Activated CD4-positive, CD25-positive, alpha-beta regulatory T cell treated with anti-CD3 and anti-CD28 coated beads, Interleukin-2, amount 50 U/mL, for 24 hours (primary cell): Measurements from ENCODE around the gene LRRC42.

Experiments
- ATAC-seq, 2 donors: fragments of 150-1000 bp; cut with Tn5 transposase; one replicate each; pipeline ENCODE4 v1.10.0; 2021; ENCODE audit warnings: mild to moderate bottlenecking in 1 of 2, moderate library complexity in 1 of 2

LRRC42 gene

DNA sequence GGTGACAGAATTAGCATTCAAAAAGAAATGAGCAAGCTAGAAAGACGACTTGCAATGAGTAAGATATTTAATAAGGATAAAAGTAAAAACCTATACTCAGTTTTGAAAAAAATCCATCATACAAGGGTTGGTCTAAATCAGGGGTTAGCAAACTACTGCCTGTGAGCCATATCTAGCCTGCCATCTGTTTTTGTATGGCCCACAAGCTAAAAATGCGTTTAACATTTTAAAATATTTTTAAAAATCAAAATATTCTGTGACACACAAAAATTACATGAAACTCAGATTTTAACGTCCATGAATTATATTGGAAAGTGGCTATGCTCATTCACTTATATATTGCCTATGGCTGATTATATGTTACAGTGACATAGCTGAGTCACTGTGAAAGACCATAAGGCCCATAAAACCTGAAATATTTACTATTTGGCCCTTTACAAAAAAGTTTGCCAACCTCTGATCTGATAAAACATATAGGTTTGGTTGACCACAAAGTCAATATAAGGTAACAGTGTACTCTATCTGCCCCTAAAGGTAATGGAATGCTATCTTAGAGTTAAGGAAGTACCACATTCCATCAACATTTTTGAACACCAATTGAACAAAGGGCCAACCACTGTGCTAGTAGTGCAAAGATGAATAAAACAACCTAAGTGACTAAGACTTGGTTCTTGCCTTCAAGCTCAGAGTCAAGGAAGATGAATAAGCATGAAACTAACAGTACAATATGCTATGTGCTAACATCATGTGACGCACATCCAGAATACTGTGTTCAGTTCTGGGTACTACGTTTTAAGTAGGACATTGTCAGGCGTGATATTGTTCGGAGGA lies 3.8 kb upstream of the LRRC42 start:
- ATAC-seq: peak; percentile 10 to 30

DNA sequence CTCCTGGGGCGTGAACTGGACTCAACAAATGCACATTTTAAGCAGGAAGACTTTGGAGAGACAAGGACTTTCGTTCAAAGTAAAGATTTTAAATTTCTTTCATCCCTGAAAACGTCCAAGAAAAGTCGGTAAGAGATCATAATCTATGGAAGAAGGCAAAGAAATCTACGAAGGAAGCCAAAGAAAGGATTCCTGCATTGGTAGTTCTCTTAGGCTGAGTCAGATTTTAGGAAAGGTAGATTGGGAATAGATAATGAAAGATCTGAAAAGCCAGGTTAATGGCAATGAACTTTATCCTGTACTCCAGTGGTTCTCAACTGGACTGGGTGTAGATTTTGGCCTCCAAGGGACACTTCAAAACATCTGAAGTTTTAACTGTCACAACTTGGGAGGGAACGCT lies 3.1 kb upstream of the LRRC42 start:
- no peak for ATAC-seq

DNA sequence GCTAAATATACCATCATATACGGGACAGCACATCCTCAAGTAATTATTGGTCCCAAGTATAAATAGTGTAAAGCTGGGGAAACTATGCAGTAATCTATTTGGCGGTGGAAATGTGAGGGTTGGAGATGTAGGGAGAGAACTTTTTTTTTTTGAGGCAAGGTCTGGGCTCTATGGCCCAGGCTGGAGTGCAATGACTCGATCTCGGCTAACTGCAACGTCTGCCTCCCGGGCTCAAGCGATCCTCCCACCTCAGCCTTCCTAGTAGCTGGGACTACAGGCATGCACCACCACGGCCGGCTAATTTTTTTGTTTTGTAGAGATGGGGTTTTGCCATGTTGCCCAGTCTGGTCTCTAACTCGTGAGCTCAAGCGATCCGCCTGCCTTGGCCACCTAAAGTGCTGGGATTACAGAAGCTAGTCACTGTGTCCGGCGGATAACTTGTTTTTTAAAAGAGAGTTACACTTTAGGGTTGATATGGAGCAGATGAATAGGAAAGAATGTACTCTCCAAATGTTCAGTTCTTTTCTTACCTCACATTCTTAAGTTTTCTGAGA lies 2.6 kb upstream of the LRRC42 start:
- ATAC-seq: no peak

DNA sequence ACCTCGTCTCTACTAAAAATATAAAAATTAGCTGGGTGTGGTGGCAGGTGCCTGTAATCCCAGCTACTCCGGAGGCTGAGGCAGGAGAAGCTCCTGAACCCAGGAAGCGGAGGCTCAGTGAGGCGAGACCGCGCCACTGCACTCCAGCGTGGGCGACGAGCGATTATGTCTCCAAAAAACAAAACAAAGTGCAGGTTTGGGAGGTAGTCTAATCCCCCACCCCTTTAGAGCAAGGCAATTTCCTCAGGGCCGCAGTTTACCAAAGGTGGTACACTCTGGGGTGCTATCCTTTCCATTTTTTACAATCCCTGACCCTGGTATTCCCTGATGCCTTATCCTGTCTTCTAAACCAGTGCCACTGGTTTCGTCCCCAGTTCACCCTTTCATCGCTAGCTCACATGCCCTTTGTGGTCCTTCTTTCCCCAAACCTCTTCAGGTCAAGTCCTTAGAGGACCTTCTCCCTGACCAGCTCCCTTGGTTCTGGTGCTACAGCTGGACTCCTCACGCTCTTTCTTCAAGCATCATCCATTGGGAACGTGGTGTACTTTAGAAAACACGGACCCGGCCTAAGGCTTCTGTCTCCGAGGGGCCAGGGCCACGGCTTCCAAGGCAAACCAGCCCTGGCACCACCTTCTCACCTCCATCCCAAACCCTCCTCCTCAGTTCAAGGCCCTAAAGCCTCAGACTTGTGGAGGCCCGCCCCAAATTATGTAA lies 1.5 kb upstream of the LRRC42 start:
- no peak for ATAC-seq

DNA sequence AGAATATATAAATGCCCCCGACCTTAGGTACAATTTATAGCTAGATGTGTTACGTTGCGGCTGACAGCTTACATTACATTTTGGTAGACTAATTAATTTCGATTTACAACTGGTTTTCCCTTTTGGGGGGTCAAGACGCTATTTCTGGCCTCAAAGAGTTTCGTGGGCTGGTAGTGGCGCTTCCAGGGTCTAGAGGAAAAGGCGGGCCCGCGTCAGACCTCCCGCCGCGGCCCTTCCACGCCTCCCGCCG lies 1.0 kb upstream of the LRRC42 start:
- no peak for ATAC-seq

DNA sequence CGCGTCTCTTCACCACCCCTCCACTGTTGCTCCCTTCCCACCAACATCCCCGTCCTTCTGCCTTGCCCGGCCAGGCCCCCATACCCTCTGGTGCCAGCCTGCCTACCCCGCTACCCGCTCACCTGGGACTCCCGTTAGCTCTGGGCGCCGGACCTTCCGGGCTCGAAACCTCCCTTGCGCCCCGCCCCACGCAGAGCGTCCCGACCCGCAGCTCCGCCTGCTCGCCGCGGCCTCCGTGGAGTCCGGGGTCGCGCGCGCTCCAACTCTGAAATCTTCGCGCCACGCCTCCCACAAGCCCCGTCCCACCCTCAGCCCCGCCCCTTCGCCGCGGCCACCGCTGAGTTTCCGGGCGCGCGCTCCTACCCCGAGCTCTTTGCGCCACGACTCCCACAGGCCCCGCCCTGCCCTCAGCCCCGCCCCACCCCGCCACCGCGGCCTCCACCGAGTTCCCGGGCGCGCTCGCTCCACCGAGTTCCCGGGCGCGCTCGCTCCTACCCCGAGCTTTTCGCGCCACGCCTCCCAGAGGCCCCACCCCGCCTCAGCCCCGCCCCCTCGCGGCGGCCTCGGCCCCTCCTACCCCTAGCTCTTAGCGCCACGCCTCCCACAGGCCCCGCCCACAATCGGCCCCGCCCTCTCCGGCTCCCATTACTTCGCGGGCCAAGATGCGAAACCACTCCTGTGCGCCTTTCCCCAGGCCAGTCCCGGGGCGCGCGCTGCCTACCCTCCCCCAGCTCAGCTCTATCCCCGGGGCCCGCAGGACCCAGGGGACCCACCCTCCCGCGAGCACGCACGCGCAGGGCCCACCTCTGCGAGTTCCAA lies 508 bp upstream of the LRRC42 start, which contains the start of gene IFT25:
TSS of gene IFT25 (minus strand) at position 267 of the 819 bp plus-strand sequence. CDS start 5,617 bp downstream, outside the sequence.
- ATAC-seq: peak; percentile 76 to 83

DNA sequence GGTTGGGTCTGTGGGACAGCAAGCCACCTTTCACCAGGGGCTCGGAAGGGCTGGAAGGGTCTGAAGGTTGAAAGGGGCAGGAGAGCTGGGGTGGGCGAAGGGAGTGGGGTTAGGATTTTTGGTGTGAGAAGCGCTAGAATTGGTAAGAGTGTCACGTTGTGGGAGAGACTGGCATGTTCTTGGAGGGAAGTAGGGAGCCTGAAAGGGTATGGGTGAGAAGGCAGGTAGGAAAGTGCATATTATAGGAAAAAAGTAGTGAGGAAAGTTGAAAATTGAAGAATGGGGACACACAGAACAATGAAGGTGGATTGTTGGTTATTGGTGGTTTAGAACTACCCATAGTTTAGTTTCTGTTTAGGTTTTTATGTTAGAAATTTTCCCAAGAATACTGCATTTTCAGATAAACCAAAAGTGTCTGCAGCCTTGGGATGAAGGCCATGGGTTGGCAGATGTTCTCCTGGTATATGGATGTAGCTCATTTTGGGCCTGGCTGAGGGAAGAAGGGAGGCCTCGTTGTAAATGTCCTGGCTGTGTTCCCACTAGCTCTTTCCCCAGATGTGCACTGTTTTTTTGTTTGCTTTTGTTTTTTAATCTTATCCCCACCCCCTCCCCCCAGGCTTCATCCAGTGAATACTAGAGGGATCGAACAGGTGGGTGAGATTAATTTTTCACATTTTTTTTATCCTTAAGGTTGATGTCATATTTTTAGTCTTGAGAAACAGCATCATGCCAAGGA lies 1.2 kb downstream of the LRRC42 start:
- no peak for ATAC-seq

DNA sequence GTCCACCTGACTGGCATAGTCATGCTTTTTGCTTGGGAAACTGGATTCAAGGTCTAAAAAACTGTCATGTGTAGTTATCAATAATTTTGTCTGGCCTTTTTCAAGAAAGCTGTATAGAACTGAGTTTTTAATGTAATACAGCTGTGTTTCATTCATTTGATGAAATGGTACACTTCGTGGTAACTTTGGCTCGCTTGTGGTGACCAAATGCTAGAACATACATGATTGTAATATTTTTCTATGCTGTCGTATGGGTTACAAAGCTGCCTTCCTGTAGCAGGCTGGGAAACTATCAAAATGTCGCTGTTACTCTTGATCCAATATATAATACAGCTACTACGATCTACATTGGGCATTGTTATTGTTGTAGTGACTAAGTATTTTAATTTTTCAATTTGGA lies 2.1 kb downstream of the LRRC42 start:
- no peak for ATAC-seq

DNA sequence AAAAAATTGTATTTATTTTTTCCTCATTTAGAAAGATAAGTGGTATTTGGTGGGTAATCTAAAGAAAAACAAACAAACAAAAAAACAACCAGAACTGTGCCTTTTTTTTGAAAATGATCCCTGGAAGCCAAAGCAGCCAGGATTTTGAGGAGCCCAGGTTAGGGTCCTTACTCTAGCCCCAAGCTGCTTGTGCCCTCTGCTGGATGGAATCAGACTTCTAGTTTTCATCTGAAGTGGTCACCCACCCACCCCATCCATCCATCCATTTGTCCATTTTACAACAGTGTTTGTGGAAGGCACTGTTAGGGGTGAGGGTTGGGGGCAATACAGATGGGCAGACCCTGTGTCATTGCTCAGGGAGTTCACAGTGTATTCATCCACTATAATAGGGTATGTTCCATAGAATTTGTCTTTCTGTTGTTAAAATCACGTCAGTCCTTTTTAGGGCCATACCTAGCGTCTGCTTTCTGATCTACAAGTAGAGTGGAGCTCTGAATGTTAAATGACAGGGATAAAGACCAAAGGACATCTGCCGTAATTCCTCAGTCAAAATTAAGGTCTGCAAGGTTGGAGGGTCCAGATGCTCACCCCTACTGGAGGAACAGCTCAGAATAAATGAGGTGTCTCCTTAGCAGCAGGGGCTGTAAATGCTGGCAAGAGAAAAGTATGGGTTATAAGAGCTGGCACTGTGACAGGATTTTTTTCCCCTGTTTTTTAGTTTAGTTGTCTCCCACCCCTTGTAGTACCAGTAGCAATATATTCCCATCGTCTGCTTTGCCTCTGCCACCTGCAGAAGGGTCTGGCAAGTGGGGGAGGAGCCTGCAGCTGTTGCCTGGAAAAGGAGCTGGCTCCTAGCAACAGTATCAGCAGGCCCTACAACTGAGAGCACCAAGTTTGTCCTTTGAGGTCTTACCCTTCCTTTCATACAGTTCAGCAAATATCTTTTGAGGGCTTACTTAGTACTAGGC lies 3.2 kb downstream of the LRRC42 start:
- ATAC-seq: no peak

DNA sequence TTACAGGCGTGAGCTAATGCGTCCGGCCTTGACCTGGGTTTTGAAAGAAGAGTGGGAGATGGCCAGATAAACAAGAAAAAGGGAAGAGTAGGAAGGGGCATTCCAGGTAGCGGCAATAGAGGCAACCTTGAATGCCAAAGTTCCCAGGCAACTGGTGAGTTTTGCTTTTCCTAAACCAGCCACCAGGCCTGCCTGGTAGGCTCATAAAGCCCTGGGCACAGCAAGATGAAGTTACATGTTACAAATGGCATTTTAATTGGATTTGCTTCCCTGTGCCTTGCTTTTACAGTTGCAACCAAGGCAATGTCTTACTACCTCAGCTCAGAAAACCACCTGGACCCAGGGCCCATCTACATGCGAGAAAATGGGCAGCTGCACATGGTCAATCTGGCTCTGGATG lies 5.5 kb downstream of the LRRC42 start:
- no peak for ATAC-seq

DNA sequence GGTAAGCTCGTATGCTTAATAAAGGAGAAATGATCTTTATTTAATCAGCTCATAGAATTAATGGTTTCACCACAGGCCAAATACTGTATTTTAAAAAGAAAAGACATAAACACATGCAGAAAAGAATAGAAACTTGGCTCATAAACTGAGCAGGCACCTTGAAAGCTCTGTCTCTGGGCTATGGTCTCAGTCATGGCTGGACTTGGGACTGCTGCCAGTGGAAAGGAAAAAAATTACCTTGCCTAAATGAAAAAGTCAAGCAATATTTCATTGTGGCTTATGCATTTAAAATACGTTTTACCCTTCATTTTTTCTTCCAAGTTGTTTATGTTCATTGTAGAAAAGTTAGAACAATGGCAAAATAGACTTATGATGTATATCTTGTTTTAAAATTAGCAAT lies 8.0 kb downstream of the LRRC42 start:
- ATAC-seq: no peak

DNA sequence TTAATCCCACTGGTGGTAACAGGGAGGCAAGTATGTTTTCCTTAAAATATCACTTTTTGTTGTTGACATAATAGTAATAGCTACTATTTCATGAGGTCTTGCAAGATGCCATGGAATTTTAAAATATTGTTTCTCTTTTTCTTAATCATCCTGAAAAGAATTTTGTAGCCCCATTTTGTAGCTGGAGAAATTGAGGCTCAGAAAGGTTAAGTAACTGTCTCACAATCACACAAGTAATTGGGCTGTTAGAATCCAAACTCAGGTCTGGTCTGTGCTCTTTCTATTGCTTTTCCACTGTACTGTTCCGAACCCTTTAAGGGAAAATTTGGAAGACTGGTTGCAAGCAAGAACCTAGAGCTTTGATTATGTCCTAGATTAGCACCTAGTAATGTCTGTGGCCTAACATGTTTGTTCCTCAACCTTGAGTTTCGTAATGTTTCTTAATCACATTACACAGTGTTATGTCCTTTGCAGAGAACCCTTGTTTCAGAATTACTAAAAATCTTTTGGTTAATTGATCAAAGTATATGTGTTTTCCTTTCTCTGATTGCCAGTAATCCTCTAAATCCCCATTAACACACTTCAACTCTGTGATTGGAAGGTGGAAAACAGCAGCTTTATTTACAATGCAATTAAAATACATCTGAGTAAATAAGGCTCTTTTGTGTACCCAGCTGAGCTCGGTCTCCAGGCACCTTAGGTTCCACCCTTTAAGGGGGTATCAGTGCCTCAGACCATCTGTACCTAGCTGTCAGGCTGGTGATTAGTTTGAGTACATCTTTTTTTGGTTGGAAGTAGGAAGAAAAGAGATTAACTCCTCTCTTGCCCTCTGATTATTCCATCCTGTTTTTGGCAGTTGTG lies 10.4 kb downstream of the LRRC42 start:
- ATAC-seq: no peak

DNA sequence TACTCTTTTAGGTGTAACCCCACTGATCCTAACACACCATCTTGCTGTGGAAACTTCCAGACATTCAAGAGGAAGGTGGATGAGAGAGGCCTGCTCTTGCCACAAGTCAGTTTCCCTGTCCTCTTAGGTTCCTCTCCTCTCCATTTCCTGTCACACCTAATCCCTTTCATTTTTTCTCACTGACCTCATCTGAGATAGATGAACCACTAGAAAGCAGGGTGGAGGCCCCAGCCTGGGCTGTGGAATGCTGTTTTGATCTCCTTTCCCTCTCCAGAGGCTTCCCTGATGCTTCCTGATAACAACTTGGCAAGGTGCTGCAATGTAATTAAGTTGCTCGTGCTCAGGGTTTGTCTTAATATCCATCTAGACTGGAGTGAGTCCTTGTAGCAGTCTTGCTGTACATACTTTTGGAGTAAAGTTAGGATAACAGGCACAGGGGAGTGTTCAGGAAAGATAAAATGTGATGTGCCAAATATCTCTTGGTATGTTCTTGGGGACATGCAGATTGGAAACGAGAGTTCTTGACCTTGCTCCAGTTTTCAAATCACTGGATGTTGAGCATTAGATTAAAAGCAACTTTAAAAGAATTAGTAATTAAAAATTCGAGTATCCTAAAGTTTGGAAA lies 11.2 kb downstream of the LRRC42 start:
- ATAC-seq: no peak

DNA sequence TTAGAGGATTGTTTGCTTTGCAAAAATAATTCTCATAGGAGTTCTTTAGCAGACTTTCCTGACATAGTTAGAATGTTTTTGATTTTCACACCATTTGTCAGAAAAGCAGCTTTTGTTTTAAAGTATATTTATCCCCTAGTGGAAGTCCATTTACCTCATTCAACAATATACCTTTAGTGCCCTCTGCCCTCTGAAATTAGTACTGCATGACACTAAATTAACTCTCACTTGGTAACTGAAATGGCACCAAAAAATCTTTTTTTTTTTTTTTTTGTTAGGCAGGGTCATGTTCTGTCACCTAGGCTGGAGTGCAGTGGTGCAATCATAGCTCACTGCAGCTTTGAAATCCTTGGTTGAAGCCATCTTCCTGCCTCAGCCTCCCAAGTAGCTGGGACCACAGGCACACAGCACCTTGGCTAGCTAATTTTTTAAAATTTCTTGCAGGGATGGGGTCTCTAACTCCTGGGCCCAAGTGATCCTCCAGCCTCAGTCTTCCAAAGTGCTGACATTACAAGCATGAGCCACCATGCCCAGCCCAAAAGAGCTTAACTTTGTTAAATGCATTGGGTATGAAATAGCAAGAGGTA lies 13.6 kb downstream of the LRRC42 start:
- ATAC-seq: no peak

DNA sequence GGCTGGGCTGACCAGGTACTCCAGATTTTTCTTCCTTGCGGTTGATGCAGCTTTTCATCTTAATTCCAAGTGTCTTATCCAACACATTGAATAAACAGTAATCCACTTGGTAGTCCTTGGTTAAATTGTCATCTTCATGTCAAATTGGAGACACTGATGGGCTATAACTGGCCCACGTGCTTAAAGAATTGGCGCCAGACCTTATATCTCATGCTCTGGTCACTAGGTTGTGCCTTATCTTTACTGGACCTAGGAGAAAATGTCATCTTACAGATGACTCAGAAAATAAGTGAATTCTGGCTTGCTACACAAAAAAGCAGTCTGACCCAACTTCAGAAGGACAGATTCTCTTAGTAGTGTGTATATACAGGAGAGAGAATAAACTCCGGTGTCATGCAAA lies 16.2 kb downstream of the LRRC42 start:
- ATAC-seq: no peak

DNA sequence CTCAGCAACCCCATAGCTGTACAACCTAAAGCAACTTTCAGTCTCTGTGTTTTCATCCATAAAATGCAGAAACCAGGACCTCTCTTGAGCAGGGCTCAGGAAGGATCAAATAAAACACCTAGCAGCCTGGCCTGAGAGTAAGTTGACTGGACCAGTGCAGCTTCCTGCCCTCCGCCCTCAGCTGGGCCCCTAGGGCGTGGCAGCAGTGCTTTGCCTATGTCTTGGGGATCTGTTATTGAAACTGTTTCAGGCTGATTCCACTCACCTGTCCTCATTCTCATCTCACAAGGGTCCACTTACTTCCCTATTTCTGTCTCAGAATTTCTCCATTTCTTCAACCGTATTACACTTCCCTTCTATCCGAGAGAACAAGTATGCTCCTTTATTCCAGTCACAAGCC lies 17.3 kb downstream of the LRRC42 start:
- no peak for ATAC-seq

DNA sequence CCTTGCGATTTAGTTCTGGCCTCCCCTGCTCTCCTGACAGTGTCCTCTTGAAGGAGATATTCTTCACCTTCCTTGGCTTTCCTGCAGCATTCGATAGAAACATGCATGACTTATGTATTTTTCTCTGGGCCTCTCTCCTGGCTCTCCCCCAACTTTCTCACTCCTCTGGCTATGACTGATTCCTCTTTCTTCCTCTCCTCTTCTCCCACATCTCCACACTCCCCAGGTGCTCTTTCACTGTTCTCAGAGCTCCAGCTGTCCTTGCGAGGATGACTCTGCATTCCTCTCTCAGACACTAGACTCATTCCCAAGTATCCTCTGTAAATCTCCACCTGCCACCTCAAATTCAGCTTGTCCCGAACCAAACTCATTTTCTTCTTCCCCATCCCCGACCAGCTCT lies 18.0 kb downstream of the LRRC42 start:
- no peak for ATAC-seq

DNA sequence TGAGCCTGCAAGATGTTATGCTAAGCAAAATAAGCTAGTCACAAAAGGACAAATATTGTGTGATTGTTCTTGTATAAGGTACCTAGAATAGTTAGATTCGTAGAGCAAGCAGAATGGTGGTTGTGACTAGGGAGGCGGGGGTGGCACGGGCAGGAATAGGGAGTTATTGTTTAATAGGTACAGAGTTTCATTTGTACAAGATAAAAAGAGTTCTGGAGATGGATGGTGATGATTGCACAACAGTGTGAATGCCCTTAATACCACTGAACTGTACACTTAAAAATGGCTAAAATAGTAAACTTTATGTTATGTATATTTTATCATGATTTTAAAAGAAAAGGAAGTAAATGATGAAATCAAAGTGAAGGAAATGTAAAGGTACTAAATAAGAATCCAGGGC lies 20.6 kb downstream of the LRRC42 start:
- ATAC-seq: no peak

DNA sequence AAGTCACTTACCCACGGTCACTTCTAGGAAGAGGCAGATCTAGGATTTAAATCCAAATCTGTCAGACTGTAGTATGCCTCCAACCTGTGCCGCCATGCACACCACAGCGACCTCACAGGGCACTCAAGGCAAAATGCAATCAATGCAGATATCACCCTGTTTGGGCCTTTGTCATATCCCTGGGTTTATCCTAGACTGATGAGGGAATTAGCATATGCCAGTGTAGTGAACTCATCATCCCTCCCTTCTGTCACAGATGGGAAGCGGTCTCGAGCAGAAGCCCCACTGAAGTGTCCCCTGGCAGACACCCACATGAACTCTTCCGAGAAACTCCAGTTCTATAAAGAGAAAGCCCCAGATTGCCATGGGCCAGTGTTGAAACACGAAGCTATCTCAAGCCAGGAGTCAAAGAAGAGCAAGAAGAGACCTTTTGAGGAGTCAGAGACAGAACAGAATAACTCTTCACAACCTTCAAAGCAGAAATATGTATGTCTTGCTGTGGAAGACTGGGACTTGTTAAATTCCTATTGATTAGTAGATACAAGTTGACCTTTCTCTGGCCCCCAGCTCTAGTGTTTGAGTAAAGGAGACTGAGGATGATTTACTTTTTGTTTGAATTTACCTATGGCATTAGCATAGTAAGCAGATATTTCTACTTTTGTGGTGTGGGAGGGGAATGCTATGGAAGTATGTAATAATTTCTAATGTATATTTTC lies 21.4 kb downstream of the LRRC42 start:
- ATAC-seq: no peak
